HG03457 (cell line): ENCODE measurements around the gene SLC4A8.

Experiments used
- ATAC-seq: cut with Tn5 transposase; IDR thresholded peaks from one replicate; pipeline ENCODE4 v1.9.1; 2021; ENCODE audit warnings: moderate number of reproducible peaks; ENCODE audit not compliant: unreplicated experiment

The SLC4A8 gene

DNA sequence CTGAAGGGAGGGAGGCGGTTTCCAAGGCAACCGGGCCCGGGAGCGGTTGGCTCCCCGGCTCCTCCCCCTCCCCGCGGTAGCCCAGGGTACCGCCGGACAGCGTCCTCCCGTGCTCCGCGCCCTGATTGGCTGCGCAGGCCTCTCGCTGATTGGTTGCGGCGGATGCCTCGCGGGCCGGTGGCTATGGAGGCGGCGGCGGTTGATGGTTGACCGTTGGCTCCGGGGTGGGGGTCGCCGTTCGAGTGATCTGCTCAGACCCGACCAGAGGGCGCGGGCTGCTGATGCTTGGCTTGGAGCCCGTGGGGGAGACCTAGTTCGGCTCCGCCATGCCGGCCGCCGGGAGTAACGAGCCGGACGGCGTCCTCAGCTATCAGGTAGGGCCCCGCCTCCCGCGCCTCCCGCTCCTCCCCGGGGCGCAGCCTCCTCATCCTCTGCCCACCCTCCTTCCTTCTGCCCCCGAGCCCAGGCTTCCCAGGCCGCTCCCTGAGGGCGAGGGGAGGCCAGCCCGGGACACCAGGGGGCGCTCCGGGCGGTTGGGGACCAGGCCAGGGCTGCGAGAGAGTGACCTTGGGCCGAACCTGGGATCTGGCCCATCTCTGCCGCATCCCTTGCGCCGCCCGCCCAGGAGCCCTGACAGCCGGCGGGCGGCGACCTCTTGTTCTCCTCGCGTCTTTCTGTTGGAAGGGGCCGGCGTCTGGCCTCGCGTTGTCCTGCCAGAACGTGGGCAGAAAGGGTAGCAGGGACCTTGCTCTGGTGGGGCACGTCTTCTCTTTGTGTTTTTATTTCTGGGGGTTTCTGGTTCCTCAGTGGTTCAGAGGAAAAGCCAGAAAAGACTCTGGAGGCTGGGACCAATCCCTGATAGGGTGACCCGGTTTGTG is at the start of gene SLC4A8:
TSS of gene SLC4A8 (plus strand) at position 170 of the 878 bp plus-strand sequence. CDS start at position 327, 157 bp downstream.
- peak; percentile 76 for ATAC-seq

GRCh38 chr12:51374856-51375255 is 49.8 kb upstream of the SLC4A8 start:
- ATAC-seq = no peak

GRCh38 chr12:51377099-51377984 is 47.3 kb upstream of the SLC4A8 start:
- ATAC-seq = no peak

DNA sequence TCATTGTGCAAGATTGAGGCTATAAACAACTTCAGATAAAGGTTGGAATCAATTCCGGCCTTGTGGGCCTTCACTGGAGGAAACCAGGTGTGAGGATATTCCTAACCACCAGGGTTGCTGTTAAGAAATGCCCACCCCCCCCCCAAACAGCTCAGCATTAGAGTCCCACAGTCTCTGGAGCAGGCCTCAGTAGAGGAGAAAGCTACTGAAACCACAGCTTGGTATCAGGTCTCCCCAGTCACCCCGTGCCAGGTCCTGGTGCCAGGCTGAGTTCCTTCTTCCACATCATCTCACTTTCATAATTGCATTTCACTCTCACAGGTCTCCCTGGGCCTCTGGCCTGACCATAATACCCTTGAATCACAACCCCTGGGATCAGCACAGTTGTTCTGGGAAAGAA is 45.9 kb upstream of the SLC4A8 start:
- no peak for ATAC-seq

- no peak for ATAC-seq
Measured at GRCh38 chr12:51379571-51379970, 45.1 kb upstream of the SLC4A8 start.

DNA sequence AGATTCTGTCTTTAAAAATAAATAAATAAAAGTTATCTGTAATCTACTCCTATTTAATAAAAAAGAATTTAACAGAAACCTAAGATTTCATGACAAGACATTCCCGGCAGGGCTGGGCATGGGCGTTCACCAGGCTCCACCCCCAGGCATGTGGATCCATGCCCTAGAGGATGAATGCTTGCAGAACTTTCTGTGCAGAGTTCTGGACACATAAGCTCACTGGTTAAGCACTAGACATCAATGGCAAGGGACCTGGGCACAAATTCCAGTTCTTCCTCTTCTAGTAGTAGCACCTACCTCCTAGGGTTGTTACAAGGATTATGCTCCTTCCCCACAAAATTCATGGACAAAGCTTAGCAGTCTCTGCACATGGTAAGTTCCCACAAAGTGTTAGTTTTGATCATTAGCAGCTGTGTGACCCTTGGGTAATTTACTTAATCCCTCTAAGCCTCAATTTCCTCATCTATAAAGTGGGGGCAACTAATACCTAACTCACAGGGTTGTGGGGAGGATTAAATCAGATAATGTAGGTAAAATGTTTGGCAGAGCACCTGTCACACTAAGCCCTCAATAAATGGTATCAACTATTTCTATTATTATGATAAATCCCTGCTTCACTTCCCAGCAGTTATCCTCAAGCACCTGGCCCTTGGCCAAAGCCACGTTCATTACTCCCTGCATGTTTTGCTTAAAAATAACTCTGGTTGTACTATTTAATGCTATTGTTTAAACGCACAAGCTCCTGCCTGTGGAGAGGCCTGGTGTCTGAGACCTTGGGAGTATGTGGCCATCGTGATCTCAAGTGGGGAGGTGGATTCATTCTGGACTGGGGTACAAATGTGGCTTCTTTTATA is 43.2 kb upstream of the SLC4A8 start:
- no peak for ATAC-seq

GRCh38 chr12:51382173-51382572 is 42.5 kb upstream of the SLC4A8 start:
- no peak for ATAC-seq

- no peak for ATAC-seq
Measured at GRCh38 chr12:51383269-51383905, 41.2 kb upstream of the SLC4A8 start.

DNA sequence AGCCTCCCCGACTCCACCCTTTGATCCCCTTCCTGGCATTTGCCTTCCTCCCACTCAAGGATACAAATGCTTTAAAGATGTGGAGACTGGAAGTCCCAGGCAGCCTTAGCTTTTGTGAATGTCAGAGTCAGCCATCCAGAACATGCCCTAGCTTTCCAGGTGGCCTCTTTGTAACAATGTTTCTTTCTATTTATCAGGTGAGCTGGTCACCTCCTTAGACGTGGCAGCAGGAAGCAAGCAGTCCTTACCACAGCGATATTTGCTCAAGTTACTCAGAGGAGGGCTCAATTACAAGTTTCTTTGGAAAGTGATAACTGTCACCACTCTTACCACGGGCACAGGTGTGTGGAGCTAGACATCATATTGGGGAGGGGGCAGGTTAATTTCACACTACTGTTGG is 38.3 kb upstream of the SLC4A8 start:
- no peak for ATAC-seq

- no peak for ATAC-seq
Measured at GRCh38 chr12:51388069-51388799, 36.4 kb upstream of the SLC4A8 start.

- ATAC-seq = no peak
Measured at GRCh38 chr12:51388846-51389245, 35.8 kb upstream of the SLC4A8 start.

GRCh38 chr12:51389302-51389999 is 35.2 kb upstream of the SLC4A8 start:
- ATAC-seq = no peak

DNA sequence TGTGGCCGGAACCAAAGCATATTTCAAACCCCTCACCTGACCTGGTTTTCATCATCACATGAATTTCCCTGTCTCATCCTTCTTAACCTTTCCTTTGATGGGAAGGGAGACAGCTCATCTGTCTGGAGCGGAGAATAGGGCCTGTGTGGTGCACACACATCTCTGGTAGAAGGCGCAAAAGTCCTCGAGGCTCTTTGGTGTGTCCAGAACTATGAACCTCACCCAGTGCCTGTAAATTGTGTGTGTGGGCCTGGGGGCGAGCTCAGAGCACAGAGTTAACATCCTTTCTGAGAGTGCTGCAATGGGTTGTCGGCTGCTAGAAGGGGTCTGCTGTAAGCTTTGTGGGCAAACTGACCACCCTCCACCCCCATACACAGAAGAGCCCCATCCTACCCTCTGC is 34.2 kb upstream of the SLC4A8 start:
- ATAC-seq = no peak

DNA sequence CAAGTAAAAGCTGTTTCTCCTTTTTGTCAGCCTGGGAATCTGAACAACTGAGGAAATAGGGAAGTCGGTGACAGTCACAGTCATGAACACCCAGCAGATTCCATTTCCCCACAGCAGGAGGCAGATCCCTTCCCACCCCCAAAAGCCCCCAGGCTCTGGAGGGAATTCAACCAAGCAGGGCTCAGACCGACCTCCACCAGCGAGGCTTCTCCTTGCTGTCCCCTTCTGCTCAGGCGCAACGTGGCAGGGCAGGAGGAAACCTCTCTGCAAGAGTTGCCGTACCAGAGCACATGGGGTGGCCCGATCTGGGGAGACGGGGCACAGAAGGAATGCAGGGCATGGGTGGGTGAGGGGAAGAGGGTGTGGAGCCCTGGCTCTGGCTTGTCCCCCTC is 33.7 kb upstream of the SLC4A8 start:
- ATAC-seq = no peak

GRCh38 chr12:51391283-51392123 is 33.1 kb upstream of the SLC4A8 start, which contains the start of gene GALNT6:
TSS of gene GALNT6 (minus strand) at chr12:51391406. CDS start at chr12:51379781, 11,625 bp downstream.
- ATAC-seq = no peak

DNA sequence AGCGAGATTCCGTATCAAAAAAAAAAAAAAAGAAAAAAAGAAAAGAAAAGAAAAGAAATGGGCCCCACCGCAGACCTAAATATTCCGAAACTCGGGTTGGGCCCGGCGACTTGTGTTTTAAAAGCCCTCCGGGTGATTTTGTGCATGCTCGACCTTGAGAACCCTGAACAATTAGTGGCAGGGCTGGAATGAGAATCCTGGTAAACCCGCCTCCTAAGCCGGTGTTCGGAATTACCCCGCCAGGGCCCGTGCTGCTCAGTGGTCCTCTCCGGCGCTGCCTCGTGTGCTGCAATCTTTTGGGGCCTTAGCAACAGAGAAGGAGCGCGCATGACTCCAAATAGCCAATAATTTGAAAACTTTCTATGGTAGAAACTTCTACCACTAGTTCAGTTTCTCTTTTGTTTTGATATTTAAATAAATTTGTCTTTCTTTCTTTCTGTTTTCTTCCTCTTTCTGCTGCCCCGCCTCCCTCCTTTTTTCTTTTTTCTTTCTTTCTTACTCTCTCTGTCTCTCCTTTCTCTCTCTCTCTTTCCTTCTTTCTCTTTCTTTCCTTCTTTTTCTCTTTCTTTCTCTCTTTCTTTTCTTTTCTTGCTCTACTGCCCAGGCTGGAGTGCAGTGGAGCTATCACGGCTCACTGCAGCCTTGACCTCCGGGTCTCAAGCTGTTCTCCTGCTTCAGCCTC is 31.9 kb upstream of the SLC4A8 start:
- ATAC-seq = no peak

GRCh38 chr12:51393676-51394545 is 30.7 kb upstream of the SLC4A8 start:
- no peak for ATAC-seq
